Measurements from ENCODE around the gene BFSP1. TPM values are rescaled to one million over a fixed set of nuclear protein-coding genes. Genes with fewer than 3 reads are reported as not detected.

BFSP1 gene
- total RNA-seq, 1 donor from 2014 or later: 3.9 TPM

DNA sequence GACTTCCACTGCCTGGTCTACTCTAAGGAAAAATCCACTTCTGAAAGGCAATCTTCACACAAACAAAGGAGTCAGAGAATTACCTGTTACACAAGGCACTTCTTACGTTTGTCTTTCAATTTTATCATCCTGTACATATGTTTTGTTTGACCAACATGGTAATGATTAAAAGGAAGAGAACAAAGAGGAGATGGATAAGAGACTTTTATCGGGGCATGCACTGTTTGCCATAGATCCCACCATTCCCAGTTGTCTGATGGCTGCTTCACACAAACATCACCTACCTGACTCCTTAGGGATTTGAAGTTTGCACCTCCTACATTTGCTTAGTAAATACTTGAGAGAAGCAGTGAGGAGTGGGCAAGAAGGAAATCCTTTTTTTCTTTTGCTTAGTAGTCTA lies 87.1 kb downstream of the BFSP1 start:
- H3K27ac Mint-ChIP-seq (ENCODE audit: unreplicated experiment): no peak overlapping the region
- no peaks in the 10 kb centered on the region for H3K4me1 Mint-ChIP-seq
- TF ChIP-seq, protein P1, sequence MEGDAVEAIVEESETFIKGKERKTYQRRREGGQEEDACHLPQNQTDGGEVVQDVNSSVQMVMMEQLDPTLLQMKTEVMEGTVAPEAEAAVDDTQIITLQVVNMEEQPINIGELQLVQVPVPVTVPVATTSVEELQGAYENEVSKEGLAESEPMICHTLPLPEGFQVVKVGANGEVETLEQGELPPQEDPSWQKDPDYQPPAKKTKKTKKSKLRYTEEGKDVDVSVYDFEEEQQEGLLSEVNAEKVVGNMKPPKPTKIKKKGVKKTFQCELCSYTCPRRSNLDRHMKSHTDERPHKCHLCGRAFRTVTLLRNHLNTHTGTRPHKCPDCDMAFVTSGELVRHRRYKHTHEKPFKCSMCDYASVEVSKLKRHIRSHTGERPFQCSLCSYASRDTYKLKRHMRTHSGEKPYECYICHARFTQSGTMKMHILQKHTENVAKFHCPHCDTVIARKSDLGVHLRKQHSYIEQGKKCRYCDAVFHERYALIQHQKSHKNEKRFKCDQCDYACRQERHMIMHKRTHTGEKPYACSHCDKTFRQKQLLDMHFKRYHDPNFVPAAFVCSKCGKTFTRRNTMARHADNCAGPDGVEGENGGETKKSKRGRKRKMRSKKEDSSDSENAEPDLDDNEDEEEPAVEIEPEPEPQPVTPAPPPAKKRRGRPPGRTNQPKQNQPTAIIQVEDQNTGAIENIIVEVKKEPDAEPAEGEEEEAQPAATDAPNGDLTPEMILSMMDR (conservative IDR thresholded peaks at IDR 0.05): no peak
- H3K36me3 Mint-ChIP-seq (ENCODE audit: low read depth): no peaks in the 10 kb centered on the region
- H3K27me3 Mint-ChIP-seq (ENCODE audit: low read depth): peaks cover 15% of the 10 kb centered on the region
- no peak overlapping the region for H3K4me3 Mint-ChIP-seq
- DNase-seq (ENCODE audit: low read depth, low spot score): no peak
- no peaks in the 10 kb centered on the region for H3K9me3 Mint-ChIP-seq

Other genes starting within 250 kb of the BFSP1 start
- gene DSTN, start 38.7 kb upstream of the BFSP1 start, total RNA-seq: 91.9 and 98.7 TPM in 2 replicates
- gene RRBP1, start 150.9 kb upstream of the BFSP1 start, total RNA-seq: 46.7 and 50.9 TPM in 2 replicates
- not detected in 2 replicates for gene BANF2, start 168.6 kb upstream of the BFSP1 start, total RNA-seq